GM06990 (cell line): ENCODE measurements around the gene TAP2.
A peak's percentile ranks its signal among the peaks of the same experiment; 100 is the strongest.

ENCODE experiments used
- DNase-seq: peaks from one replicate; pipeline ENCODE4 v3.0.0-alpha.2; 2011; ENCODE audit not compliant: insufficient read length; ENCODE audit errors: extremely low read depth
- H3K27me3 ChIP-seq: replicated peaks from 2 replicates; pipeline ENCODE4 v1.6.0; 2011; ENCODE audit warnings: low read length; ENCODE audit not compliant: control insufficient read depth, insufficient read depth
- H3K36me3 ChIP-seq: 2 replicates; pipeline ENCODE4 v1.5.1; 2011; ENCODE audit warnings: low read length; ENCODE audit not compliant: control insufficient read depth, insufficient read depth
- H3K4me3 ChIP-seq: replicated peaks from 2 replicates; pipeline ENCODE4 v1.5.1; 2011; ENCODE audit warnings: low read depth, mild to moderate bottlenecking, control low read depth, low read length
- CTCF ChIP-seq: IDR thresholded peaks from 2 replicates; pipeline ENCODE4 v1.5.1; 2011; ENCODE audit warnings: low read length, control low read depth, mild to moderate bottlenecking, inconsistent platforms; ENCODE audit not compliant: insufficient read depth, poor library complexity, severe bottlenecking

The TAP2 gene

GRCh38 chr6:32857156-32857891 lies 18.8 kb upstream of the TAP2 start:
- TF ChIP-seq CTCF = no peak
- no peak for DNase-seq
- Histone ChIP-seq H3K4me3 (no peak overlapping the region), H3K27me3 (no peaks in the 10 kb centered on the region), H3K36me3 (peaks cover 9% of the 10 kb centered on the region)

- peak overlapping the region; percentile 96 for H3K4me3 ChIP-seq
- TF ChIP-seq CTCF = no peak
- no peaks in the 10 kb centered on the region for H3K27me3 ChIP-seq
- peaks cover 22% of the 10 kb centered on the region for H3K36me3 ChIP-seq
- no peak for DNase-seq
Measured at GRCh38 chr6:32855467-32856174, 17.1 kb upstream of the TAP2 start.

DNA sequence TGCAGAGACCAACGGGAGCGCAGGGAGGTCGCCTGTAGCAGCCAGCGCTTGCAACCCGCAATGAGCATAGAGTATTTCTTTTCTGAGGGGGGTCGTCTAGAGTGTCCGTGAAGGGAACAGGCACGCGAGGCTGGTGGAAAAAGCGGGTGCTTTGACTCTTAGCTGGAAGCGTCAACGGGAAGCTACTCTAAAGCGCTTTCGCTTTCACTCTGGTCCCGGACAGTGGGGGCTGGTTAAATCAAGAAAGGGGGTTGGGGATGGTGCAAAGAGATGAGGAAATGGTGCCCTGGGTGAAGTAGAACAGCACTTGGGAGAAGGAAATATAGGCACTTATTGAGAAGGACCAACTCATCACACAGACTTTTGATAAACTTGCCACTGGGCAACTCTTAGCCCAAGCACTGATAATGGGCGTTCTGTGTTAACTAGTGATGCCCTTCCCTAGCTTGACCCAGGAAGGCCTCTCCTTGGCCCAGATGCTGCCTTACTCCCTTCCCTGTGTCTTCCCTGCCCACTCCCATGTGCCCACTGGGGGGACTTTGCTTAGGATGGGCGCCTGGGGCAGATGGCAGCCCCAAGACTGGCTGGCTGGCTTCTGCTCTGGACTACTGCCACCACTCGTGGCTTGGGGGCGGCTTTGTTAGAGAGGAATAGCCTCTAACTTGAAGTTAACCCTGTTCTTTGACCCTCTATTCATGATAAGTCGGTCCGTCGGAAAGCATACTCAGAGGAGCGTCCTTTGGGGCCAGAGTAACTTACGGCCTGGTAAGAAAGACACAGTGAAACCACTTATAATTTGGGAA lies 16.0 kb upstream of the TAP2 start:
- H3K36me3 ChIP-seq = peaks cover 32% of the 10 kb centered on the region
- DNase-seq = no peak
- H3K27me3 ChIP-seq = no peaks in the 10 kb centered on the region
- no peak for TF ChIP-seq CTCF
- peak overlapping the region; percentile 96 for H3K4me3 ChIP-seq

GRCh38 chr6:32853541-32854375 lies 15.2 kb upstream of the TAP2 start, which contains the start of the genes PSMB9 and TAP1:
Gene PSMB9, plus strand, starts transcription at chr6:32854192. Its CDS starts 38 bp downstream, at chr6:32854230.
Gene TAP1, minus strand, starts transcription at chr6:32853704. Its CDS starts 68 bp downstream, at chr6:32853636.
- Histone ChIP-seq H3K36me3 (peaks cover 30% of the 10 kb centered on the region), H3K27me3 (no peaks in the 10 kb centered on the region), H3K4me3 (peak within 1 kb of the TSS; percentile 96)
- TF ChIP-seq CTCF = peak; percentile 78
- DNase-seq = peak; percentile 97
